Astrocyte (in vitro differentiated cells and primary cell): ENCODE measurements around the gene GSK3B.

Experiments used
- EZH2 ChIP-seq: IDR thresholded peaks from 2 replicates; pipeline ENCODE4 v1.6.1; 2012; ENCODE audit warnings: mild to moderate bottlenecking, low read length, inconsistent platforms; ENCODE audit not compliant: insufficient read depth
- TF ChIP-seq, protein P1 (sequence below): IDR thresholded peaks from 2 replicates; pipeline ENCODE4 v1.5.1; 2011; ENCODE audit warnings: low read depth, mild to moderate bottlenecking, inconsistent platforms, low read length, moderate library complexity; ENCODE audit not compliant: insufficient read depth

- TF ChIP-seq, protein P1, sequence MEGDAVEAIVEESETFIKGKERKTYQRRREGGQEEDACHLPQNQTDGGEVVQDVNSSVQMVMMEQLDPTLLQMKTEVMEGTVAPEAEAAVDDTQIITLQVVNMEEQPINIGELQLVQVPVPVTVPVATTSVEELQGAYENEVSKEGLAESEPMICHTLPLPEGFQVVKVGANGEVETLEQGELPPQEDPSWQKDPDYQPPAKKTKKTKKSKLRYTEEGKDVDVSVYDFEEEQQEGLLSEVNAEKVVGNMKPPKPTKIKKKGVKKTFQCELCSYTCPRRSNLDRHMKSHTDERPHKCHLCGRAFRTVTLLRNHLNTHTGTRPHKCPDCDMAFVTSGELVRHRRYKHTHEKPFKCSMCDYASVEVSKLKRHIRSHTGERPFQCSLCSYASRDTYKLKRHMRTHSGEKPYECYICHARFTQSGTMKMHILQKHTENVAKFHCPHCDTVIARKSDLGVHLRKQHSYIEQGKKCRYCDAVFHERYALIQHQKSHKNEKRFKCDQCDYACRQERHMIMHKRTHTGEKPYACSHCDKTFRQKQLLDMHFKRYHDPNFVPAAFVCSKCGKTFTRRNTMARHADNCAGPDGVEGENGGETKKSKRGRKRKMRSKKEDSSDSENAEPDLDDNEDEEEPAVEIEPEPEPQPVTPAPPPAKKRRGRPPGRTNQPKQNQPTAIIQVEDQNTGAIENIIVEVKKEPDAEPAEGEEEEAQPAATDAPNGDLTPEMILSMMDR = no peak
- no peak for TF ChIP-seq EZH2
Measured at GRCh38 chr3:119778176-119778575, 316.1 kb downstream of the GSK3B start.
